ENCODE results near the gene MPPED2. TPM values are rescaled to one million over a fixed set of nuclear protein-coding genes. Genes with fewer than 3 reads are reported as not detected.

The MPPED2 gene
- total and polyA plus RNA-seq, 10 of the 15 experiments (the other 5 are each of a cell fraction or from before 2014, with no cell fraction given) = not detected

DNA sequence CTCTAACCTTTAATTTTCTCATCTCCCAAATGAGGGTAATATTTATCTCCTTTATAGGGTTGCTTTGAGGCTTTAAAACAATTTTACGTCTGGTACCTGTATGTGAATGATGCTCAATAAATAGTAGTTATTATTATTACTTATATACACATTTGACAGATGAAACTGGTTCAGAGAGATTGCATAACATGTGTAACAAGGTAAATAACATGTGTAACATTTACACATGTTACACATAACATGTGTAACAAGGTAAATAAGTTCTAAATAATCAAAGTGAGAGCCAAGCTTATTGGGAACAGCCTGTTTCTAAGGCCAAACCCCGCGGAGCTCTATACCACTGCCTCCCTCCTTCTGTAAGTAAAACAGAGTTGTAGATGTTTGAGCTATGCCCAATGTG is 100.9 kb downstream of the MPPED2 start:
- CTCF ChIA-PET = no interaction called here
- in situ Hi-C loops (cut with MboI) (no loop called here), intact Hi-C loops (cut with micrococcal nuclease; ENCODE audit: unreplicated experiment) (no loop called here)
- no TSS peak for BruUV-seq (replicated peaks)
- H3K9ac ChIP-seq (ENCODE audit: control insufficient read depth, insufficient read depth, low read length) = no peak overlapping the region
- no peak for FAIRE-seq
- 39% methylated on average over 3 of the region's 3 CpGs for WGBS (ENCODE audit: insufficient coverage, insufficient replicate concordance, low lambda C conversion rate, missing lambda C conversion rate)
- no peak for DNase-seq (ENCODE audit: low read depth, low spot score)
- H3K27ac ChIP-seq (ENCODE audit: control insufficient read depth, insufficient read depth) = no peak overlapping the region
- no peaks in the 10 kb centered on the region for H3K9me3 ChIP-seq (replicated peaks; ENCODE audit: control insufficient read depth, insufficient read depth, low read length)
- no peaks in the 10 kb centered on the region for H3K4me1 ChIP-seq (ENCODE audit: control insufficient read depth, insufficient read depth, low read length)
- H3K36me3 ChIP-seq (ENCODE audit: control insufficient read depth in 2 of 2, insufficient read depth in 2 of 2, low read length in 1 of 2) = no peaks in the 10 kb centered on the region
- H3K4me3 ChIP-seq = no peak overlapping the region
- H4K20me1 ChIP-seq (ENCODE audit: control insufficient read depth, insufficient read depth) = no peaks in the 10 kb centered on the region
- SMC1A ChIA-PET (ENCODE audit: uncharacterized antibody, unreplicated experiment) = no interaction called here
- no peak overlapping the region for H3K4me2 ChIP-seq (ENCODE audit: control insufficient read depth, insufficient read depth)
- H3K27me3 ChIP-seq (replicated peaks in 1 of 2; ENCODE audit: control insufficient read depth in 2 of 2, insufficient read depth in 2 of 2, low read length in 1 of 2) = peaks cover 1 to 5% of the 10 kb centered on the region in 2 experiments; a peak in 2 of 4 replicates
- POLR2A ChIA-PET = no interaction called here
- RAD21 ChIA-PET (ENCODE audit: unreplicated experiment) = no interaction called here
- no peak for ATAC-seq
- no peaks in the 10 kb centered on the region for H3K79me2 ChIP-seq (ENCODE audit: control insufficient read depth, insufficient read depth, low read length)
- H2AFZ ChIP-seq (ENCODE audit: control insufficient read depth, low read depth, low read length) = no peak overlapping the region
- TF ChIP-seq SREBF1 (IDR thresholded peaks at IDR 0.05; ENCODE audit: low read length) (no peak), NRF1 (conservative IDR thresholded peaks at IDR 0.05; ENCODE audit: low read depth, low read length) (no peak), TCF3 (IDR thresholded peaks at IDR 0.05; ENCODE audit: borderline replicate concordance, insufficient read depth, low read depth, low read length) (no peak), TCF12 (IDR thresholded peaks at IDR 0.05; ENCODE audit: low read depth, low read length) (no peak), BHLHE40 (IDR thresholded peaks at IDR 0.05; ENCODE audit: borderline replicate concordance in 1 of 2, low read depth in 2 of 2, low read length in 1 of 2) (no peak), MYC (IDR thresholded peaks at IDR 0.05; ENCODE audit: insufficient read depth, insufficient read length, insufficient replicate concordance, low read length, severe bottlenecking) (no peak), MTA2 (IDR thresholded peaks at IDR 0.05; ENCODE audit: low read depth) (no peak), RELA (IDR thresholded peaks at IDR 0.05; ENCODE audit: borderline replicate concordance, partially characterized antibody) (no peak), CBFB (IDR thresholded peaks at IDR 0.05; ENCODE audit: low read depth) (no peak), JUNB (IDR thresholded peaks at IDR 0.05) (no peak), NFIC (IDR thresholded peaks at IDR 0.05; ENCODE audit: low read depth, low read length) (no peak), MEF2A (IDR thresholded peaks at IDR 0.05; ENCODE audit: insufficient read depth, low read depth, low read length) (no peak), SRF (IDR thresholded peaks at IDR 0.05; ENCODE audit: low read depth in 2 of 2, low read length in 2 of 2) (no peak)
- TF ChIP-seq, protein P1, sequence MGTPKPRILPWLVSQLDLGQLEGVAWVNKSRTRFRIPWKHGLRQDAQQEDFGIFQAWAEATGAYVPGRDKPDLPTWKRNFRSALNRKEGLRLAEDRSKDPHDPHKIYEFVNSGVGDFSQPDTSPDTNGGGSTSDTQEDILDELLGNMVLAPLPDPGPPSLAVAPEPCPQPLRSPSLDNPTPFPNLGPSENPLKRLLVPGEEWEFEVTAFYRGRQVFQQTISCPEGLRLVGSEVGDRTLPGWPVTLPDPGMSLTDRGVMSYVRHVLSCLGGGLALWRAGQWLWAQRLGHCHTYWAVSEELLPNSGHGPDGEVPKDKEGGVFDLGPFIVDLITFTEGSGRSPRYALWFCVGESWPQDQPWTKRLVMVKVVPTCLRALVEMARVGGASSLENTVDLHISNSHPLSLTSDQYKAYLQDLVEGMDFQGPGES (IDR thresholded peaks at IDR 0.05) = no peak
- TF ChIP-seq, protein P2, sequence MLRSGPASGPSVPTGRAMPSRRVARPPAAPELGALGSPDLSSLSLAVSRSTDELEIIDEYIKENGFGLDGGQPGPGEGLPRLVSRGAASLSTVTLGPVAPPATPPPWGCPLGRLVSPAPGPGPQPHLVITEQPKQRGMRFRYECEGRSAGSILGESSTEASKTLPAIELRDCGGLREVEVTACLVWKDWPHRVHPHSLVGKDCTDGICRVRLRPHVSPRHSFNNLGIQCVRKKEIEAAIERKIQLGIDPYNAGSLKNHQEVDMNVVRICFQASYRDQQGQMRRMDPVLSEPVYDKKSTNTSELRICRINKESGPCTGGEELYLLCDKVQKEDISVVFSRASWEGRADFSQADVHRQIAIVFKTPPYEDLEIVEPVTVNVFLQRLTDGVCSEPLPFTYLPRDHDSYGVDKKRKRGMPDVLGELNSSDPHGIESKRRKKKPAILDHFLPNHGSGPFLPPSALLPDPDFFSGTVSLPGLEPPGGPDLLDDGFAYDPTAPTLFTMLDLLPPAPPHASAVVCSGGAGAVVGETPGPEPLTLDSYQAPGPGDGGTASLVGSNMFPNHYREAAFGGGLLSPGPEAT (IDR thresholded peaks at IDR 0.05; ENCODE audit: low read depth) = no peak
- TF ChIP-seq, protein P3, sequence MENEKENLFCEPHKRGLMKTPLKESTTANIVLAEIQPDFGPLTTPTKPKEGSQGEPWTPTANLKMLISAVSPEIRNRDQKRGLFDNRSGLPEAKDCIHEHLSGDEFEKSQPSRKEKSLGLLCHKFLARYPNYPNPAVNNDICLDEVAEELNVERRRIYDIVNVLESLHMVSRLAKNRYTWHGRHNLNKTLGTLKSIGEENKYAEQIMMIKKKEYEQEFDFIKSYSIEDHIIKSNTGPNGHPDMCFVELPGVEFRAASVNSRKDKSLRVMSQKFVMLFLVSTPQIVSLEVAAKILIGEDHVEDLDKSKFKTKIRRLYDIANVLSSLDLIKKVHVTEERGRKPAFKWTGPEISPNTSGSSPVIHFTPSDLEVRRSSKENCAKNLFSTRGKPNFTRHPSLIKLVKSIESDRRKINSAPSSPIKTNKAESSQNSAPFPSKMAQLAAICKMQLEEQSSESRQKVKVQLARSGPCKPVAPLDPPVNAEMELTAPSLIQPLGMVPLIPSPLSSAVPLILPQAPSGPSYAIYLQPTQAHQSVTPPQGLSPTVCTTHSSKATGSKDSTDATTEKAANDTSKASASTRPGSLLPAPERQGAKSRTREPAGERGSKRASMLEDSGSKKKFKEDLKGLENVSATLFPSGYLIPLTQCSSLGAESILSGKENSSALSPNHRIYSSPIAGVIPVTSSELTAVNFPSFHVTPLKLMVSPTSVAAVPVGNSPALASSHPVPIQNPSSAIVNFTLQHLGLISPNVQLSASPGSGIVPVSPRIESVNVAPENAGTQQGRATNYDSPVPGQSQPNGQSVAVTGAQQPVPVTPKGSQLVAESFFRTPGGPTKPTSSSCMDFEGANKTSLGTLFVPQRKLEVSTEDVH (IDR thresholded peaks at IDR 0.05; ENCODE audit: low read depth, partially characterized antibody) = no peak
- TF ChIP-seq, protein P4, sequence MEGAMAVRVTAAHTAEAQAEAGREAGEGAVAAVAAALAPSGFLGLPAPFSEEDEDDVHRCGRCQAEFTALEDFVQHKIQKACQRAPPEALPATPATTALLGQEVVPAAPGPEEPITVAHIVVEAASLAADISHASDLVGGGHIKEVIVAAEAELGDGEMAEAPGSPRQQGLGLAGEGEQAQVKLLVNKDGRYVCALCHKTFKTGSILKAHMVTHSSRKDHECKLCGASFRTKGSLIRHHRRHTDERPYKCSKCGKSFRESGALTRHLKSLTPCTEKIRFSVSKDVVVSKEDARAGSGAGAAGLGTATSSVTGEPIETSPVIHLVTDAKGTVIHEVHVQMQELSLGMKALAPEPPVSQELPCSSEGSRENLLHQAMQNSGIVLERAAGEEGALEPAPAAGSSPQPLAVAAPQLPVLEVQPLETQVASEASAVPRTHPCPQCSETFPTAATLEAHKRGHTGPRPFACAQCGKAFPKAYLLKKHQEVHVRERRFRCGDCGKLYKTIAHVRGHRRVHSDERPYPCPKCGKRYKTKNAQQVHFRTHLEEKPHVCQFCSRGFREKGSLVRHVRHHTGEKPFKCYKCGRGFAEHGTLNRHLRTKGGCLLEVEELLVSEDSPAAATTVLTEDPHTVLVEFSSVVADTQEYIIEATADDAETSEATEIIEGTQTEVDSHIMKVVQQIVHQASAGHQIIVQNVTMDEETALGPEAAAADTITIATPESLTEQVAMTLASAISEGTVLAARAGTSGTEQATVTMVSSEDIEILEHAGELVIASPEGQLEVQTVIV (IDR thresholded peaks at IDR 0.05; ENCODE audit: borderline replicate concordance, partially characterized antibody) = no peak

Data from GM12878 (cell line).